SU-DHL-6 (cell line): ENCODE measurements around the gene NPAS3.

Source experiments
- CTCF ChIP-seq: fragments of 200-600 bp; sonication (generic); IDR thresholded peaks from one replicate; pipeline ENCODE4 v1.5.1; 2017; ENCODE audit warnings: antibody characterized with exemption, mild to moderate bottlenecking, low read length, moderate library complexity; ENCODE audit not compliant: insufficient read depth, poor library complexity, severe bottlenecking
- EZH2phosphoT487 ChIP-seq: fragments of 200-600 bp; sonication (generic), shearing (Covaris generic); conservative IDR thresholded peaks from 2 replicates; pipeline ENCODE4 v1.6.1; 2018; ENCODE audit warnings: mild to moderate bottlenecking, antibody characterized with exemption, low read length, moderate library complexity, mixed read lengths

GRCh38 chr14:33240466-33240865 lies 301.8 kb downstream of the NPAS3 start:
- TF ChIP-seq CTCF, result no peak
- no peak for TF ChIP-seq EZH2phosphoT487
